ENCODE measurements around the gene ACER1.

DNA sequence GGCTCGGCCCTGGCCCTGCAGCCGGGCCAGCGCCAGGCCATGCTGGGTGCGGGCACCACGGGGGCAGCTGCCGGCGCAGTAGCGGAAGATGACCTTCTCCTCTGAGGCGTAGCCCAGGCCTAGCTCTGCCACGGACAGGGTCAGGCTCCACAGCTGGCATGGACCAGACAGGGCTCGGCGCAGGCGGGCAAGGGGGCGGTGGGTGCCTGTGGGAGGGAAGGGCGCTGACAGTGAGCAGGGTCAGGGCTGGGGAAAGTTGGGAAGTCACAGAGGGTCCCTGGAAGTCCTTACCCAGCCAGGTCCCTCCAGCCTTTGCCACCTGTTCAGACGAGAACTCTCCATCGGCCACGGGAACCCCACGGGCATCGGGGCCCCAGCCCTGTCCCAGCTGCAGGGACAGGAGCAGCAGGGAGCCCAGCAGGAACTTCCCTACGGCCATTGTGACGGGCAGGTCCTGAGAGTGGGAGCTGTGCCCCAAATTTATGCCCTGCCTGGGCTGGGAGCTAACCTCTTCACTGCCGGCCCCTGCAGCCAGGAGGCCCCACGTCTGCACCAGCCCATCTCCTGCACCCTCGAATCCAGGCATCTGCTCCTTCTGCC lies 42.1 kb upstream of the ACER1 start, which contains the start of gene PSPN:
- TF ChIP-seq CTCF (conservative IDR thresholded peaks at IDR 0.05; ENCODE audit: low read length) (no peak), EZH2phosphoT487 (IDR thresholded peaks at IDR 0.05; ENCODE audit: borderline replicate concordance) (no peak)
